GM18873 (cell line): ENCODE data around the gene NFIX.

ENCODE experiments used
- ATAC-seq: cut with Tn5 transposase; IDR thresholded peaks from one replicate; pipeline ENCODE4 v1.9.1; 2021; ENCODE audit warnings: mild to moderate bottlenecking, moderate library complexity, moderate number of reproducible peaks; ENCODE audit not compliant: unreplicated experiment, low FRiP score

Gene NFIX

GRCh38 chr19:12987190-12987589 is 8.1 kb upstream of the NFIX start:
- no peak for ATAC-seq

- ATAC-seq: no peak
Measured at GRCh38 chr19:12987781-12988180, 7.5 kb upstream of the NFIX start.

- no peak for ATAC-seq
Measured at GRCh38 chr19:12990431-12990830, 4.8 kb upstream of the NFIX start.

GRCh38 chr19:12990853-12991252 is 4.4 kb upstream of the NFIX start:
- no peak for ATAC-seq

GRCh38 chr19:12991296-12991695 is 4.0 kb upstream of the NFIX start:
- ATAC-seq: no peak

GRCh38 chr19:12992729-12993128 is 2.5 kb upstream of the NFIX start:
- ATAC-seq: no peak

- ATAC-seq: no peak
Measured at GRCh38 chr19:12993562-12993961, 1.7 kb upstream of the NFIX start.

- ATAC-seq: no peak
Measured at GRCh38 chr19:12995596-12996405, 526 bp downstream of the NFIX start.

- ATAC-seq: no peak
Measured at GRCh38 chr19:12996406-12997094, 1.3 kb downstream of the NFIX start.

- no peak for ATAC-seq
Measured at GRCh38 chr19:12997179-12997966, 2.1 kb downstream of the NFIX start.

- ATAC-seq: no peak
Measured at GRCh38 chr19:12997967-12998940, 3.0 kb downstream of the NFIX start.

- no peak for ATAC-seq
Measured at GRCh38 chr19:13001166-13001501, 5.9 kb downstream of the NFIX start.

GRCh38 chr19:13001502-13002165 is 6.4 kb downstream of the NFIX start:
- ATAC-seq: no peak

GRCh38 chr19:13002166-13002898 is 7.1 kb downstream of the NFIX start:
- no peak for ATAC-seq

GRCh38 chr19:13003081-13003480 is 7.8 kb downstream of the NFIX start:
- ATAC-seq: no peak

GRCh38 chr19:13004273-13004672 is 9.0 kb downstream of the NFIX start:
- ATAC-seq: no peak

GRCh38 chr19:13005253-13005652 is 10.0 kb downstream of the NFIX start:
- ATAC-seq: no peak

- ATAC-seq: no peak
Measured at GRCh38 chr19:13005861-13006370, 10.6 kb downstream of the NFIX start.
